Tibial nerve (tissue), 4 donors: ENCODE results near the gene GUK1. TPM values are rescaled to one million over a fixed set of nuclear protein-coding genes. Genes with fewer than 3 reads are reported as not detected.

Experiments
- DNase-seq, 2 donors: peaks; one replicate each; pipeline ENCODE4 v3.0.0-alpha.2; 2019; ENCODE audit warnings: low spot score in 2 of 2
- H3K27ac ChIP-seq, 4 donors: fragments of 200-600 bp; sonication (generic) in 3 of 4; one replicate each; pipeline ENCODE4 v1.5.1; 2017 to 2019; ENCODE audit warnings: mild to moderate bottlenecking in 1 of 4
- H3K27me3 ChIP-seq, 2 donors: fragments of 200-600 bp; sonication (generic) in 1 of 2; one replicate each; pipeline versions ENCODE4 v1.5.1 to v1.6.0; 2017 to 2019
- H3K36me3 ChIP-seq, 3 donors: fragments of 200-600 bp; sonication (generic); one replicate each; pipeline ENCODE4 v1.5.1; 2018 to 2019
- H3K4me1 ChIP-seq, 4 donors: fragments of 200-600 bp; sonication (generic) in 3 of 4; one replicate each; pipeline ENCODE4 v1.5.1; 2017 to 2019
- H3K4me3 ChIP-seq, 4 donors: fragments of 200-600 bp; sonication (generic) in 3 of 4; one replicate each; pipeline ENCODE4 v1.5.1; 2017 to 2019; ENCODE audit warnings: mild to moderate bottlenecking in 1 of 4, moderate library complexity in 1 of 4
- H3K9me3 ChIP-seq, 4 donors: fragments of 200-600 bp; sonication (generic) in 3 of 4; one replicate each; pipeline ENCODE4 v1.5.1; 2017 to 2019
- EP300 ChIP-seq, 2 donors: sonication (generic); formaldehyde crosslinking; IDR thresholded peaks; one replicate each; pipeline ENCODE4 v1.6.1; 2017; ENCODE audit warnings: antibody characterized with exemption in 2 of 2, mild to moderate bottlenecking in 1 of 2
- POLR2A ChIP-seq, 2 donors: fragments of 450-650 bp; IDR thresholded peaks; one replicate each; pipeline ENCODE4 v1.6.1; 2017; ENCODE audit warnings: antibody characterized with exemption in 2 of 2, mild to moderate bottlenecking in 2 of 2, moderate library complexity in 2 of 2
- WGBS, 2 donors: methylation state at CpG; one replicate each; pipeline ENCODE4 v1.1.5; 2018; 5-methylcytosine and 5-hydroxymethylcytosine counted together
- total RNA-seq, 4 donors: library from RNA; depleted of rRNA; stranded (reverse); fragments of >200 nt; gene quantifications; one replicate each; pipeline ENCODE4 v1.1.0, GENCODE V29; 2016
- TF ChIP-seq, protein P1 (sequence below), 5 experiments: fragments of 200-600 bp in 3 of 5; fragments of 450-650 bp in 2 of 5; sonication (generic) in 3 of 5; IDR thresholded peaks; one replicate each; pipeline ENCODE4 v1.5.1; 2016 to 2019; ENCODE audit warnings: antibody characterized with exemption in 5 of 5, mild to moderate bottlenecking in 3 of 5, moderate library complexity in 2 of 5

The GUK1 gene
- total RNA-seq, 4 donors from 2014 or later = 501 to 540 (median 510) TPM

DNA sequence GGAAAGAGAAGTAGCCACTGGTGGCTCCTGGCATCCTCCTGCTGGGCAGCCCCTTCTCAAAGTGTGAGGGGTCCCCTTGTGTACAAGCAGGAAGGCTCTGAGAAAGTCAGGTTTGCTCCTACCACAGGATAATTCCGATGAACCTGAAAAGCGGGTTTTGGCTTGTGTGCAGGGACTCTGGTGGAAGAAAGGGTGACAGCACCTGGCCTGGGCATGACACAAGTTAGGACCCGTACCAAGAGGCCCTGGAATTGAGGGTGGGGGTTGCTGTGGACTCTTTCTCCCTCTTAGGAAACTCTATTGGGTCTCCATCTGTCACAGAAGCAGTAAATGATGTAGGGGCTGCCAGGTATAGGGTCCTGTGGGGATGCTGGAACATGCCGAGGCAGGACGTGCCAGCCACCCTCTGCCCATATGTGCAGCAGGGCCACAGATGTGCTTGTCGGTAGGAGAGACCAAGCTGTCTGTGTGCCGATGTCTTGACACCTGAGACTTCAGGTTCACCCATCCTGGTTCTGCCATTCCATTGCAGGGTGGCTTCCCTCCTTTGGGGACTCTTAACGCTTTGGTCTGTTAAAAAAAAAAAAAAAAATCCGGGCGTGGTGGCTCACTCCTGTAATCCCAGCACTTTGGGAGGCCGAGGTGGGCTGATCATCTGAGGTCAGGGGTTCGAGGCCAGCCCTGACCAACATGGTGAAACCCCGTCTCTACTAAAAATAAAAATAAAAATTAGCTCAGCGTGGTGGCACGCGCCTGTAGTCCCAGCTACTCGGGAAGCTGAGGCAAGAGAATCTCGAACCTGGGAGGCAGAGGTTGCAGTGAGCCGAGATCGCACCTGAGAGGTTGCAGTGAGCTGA lies 46.8 kb upstream of the GUK1 start:
- Histone ChIP-seq H3K4me1 (peaks cover 0 to 76% (median 40%) of the 10 kb centered on the region in 4 donors), H3K9me3 (peaks cover 0 to 18% (median 3%) of the 10 kb centered on the region in 4 donors), H3K27me3 (no peaks in the 10 kb centered on the region), H3K4me3 (no peak overlapping the region), H3K36me3 (peaks cover 0 to 58% (median 3%) of the 10 kb centered on the region in 3 donors), H3K27ac (no peak overlapping the region)
- TF ChIP-seq, protein P1, sequence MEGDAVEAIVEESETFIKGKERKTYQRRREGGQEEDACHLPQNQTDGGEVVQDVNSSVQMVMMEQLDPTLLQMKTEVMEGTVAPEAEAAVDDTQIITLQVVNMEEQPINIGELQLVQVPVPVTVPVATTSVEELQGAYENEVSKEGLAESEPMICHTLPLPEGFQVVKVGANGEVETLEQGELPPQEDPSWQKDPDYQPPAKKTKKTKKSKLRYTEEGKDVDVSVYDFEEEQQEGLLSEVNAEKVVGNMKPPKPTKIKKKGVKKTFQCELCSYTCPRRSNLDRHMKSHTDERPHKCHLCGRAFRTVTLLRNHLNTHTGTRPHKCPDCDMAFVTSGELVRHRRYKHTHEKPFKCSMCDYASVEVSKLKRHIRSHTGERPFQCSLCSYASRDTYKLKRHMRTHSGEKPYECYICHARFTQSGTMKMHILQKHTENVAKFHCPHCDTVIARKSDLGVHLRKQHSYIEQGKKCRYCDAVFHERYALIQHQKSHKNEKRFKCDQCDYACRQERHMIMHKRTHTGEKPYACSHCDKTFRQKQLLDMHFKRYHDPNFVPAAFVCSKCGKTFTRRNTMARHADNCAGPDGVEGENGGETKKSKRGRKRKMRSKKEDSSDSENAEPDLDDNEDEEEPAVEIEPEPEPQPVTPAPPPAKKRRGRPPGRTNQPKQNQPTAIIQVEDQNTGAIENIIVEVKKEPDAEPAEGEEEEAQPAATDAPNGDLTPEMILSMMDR (IDR thresholded peaks at IDR 0.05) = no peak
- TF ChIP-seq EP300 (IDR thresholded peaks at IDR 0.05) = no peak
- TF ChIP-seq POLR2A (IDR thresholded peaks at IDR 0.05) = no peak
- no peak for DNase-seq
- WGBS, 2 donors = 95 to 97% methylated on average over 19 to 20 of the region's 20 CpGs

DNA sequence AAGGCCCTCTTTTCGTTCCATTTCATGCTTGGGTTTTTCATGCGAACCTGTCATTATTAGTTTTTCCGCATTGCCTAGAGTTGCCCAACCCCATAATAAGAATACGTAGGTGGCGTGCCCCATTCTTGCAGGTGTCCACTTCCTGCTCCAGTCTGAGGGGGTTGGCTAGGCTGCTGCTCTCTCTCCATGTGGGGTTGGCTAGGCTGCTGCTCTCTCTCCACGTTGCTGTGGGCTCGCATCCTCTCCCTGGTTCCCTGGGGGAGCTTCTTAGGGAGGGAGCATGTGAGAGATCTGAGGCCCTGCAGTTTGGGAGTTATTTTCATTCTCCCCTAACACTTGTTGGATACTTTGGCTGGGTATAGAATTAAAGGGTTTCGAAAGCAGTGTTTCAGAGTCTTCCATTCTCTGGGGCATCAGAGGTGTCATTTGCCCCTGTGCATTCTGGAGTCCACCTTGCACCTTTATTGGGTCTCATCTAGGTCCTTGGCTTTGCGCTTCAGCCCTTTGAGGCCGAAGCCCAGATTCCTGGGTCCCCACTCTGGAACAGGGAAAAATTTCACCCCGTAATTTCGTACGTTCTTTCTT lies 45.6 kb upstream of the GUK1 start:
- H3K27me3 ChIP-seq = no peaks in the 10 kb centered on the region
- WGBS, 2 donors = 89 to 93% methylated on average over 13 of the region's 13 CpGs
- DNase-seq = no peak
- H3K9me3 ChIP-seq = peaks cover 0 to 18% (median 3%) of the 10 kb centered on the region in 4 donors
- TF ChIP-seq, protein P1 (IDR thresholded peaks at IDR 0.05) = no peak
- TF ChIP-seq EP300 (IDR thresholded peaks at IDR 0.05) (no peak), POLR2A (IDR thresholded peaks at IDR 0.05) (no peak)
- H3K36me3 ChIP-seq = peaks cover 0 to 71% (median 9%) of the 10 kb centered on the region in 3 donors
- no peak overlapping the region for H3K27ac ChIP-seq
- peaks cover 0 to 67% (median 28%) of the 10 kb centered on the region in 4 donors for H3K4me1 ChIP-seq
- no peak overlapping the region for H3K4me3 ChIP-seq

DNA sequence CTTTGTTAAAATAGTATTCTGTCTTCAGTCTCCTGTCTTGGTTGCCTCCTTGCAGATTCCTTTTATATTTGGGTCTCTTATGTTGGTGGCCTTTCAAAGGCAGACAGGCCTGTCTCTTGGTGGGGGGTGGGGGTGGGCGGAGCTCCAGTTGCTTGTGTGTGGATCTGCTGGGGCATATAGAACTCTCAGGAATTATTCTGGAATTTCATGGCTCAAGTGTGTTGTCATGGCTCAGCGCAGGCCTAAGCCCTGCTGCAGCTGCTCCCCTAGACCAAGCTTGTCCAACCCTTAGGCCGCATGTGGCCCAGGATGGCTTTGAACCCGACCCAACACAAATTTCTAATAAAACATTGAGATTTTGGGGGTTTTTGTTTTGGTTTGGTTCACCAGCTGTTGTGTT lies 44.9 kb upstream of the GUK1 start:
- TF ChIP-seq POLR2A (IDR thresholded peaks at IDR 0.05) (no peak), EP300 (IDR thresholded peaks at IDR 0.05) (no peak)
- TF ChIP-seq, protein P1 (IDR thresholded peaks at IDR 0.05) = no peak
- DNase-seq = no peak
- no peak overlapping the region for H3K4me3 ChIP-seq

DNA sequence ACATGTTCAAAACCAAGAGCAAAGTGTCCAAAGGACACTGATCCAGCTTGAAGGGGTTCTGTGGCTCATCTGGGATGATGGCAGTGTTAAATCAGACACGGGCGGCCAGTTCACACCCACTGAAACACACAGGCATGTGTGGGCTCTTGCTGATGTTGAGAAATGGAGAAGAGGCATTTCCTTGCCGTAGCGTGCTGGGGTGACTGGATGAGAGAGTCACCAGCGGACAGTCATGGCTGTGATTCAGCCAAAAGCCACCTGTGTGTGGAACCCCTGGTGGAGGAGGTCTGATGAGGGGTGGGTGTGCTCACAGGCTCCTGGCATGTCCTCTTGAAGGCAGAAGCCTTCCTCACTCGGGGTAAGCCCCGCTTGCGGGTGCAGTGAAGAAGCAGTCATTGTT lies 44.1 kb upstream of the GUK1 start:
- DNase-seq = no peak
- Histone ChIP-seq H3K27me3 (no peaks in the 10 kb centered on the region), H3K9me3 (peaks cover 0 to 18% (median 3%) of the 10 kb centered on the region in 4 donors), H3K4me3 (no peak overlapping the region), H3K4me1 (peaks cover 0 to 61% (median 15%) of the 10 kb centered on the region in 4 donors), H3K27ac (no peak overlapping the region), H3K36me3 (peaks cover 0 to 85% (median 9%) of the 10 kb centered on the region in 3 donors)
- 85 to 90% methylated on average over 8 of the region's 8 CpGs for WGBS, 2 donors
- TF ChIP-seq, protein P1 (IDR thresholded peaks at IDR 0.05) = no peak
- TF ChIP-seq POLR2A (IDR thresholded peaks at IDR 0.05) (no peak), EP300 (IDR thresholded peaks at IDR 0.05) (no peak)

More for the DNA sequence above, 44.9 kb upstream of the GUK1 start:
- WGBS, 2 donors = 98% methylated on average over 4 of the region's 4 CpGs
- Histone ChIP-seq H3K4me1 (peaks cover 0 to 66% (median 22%) of the 10 kb centered on the region in 4 donors), H3K27me3 (no peaks in the 10 kb centered on the region), H3K36me3 (peaks cover 0 to 77% (median 9%) of the 10 kb centered on the region in 3 donors), H3K9me3 (peaks cover 0 to 18% (median 3%) of the 10 kb centered on the region in 4 donors), H3K27ac (no peak overlapping the region)
